ENCODE measurements around the gene KLF6.

DNA sequence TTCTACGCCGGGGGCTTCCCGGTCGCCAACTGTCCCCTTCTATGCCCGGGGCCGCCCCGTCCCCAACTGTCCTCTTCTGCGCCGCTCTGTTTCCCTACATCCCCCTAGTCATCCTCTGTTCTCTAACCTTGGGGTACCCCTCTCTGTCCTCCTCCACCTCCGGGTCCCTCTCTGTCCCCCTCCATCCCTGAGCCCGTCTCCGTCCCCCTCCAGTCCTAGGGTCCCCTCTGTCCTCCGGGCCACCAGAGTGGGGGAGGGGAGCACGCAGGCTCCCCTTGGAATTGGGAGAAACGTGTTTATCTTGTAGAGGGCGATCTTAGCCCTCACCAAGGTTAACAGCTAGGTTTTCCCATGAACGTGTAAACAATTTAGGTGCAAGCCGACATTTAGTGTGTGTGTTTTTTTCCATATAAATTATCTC, 852 bp upstream of the KLF6 start:
- no peak for TF ChIP-seq EZH2 (IDR thresholded peaks at IDR 0.05; ENCODE audit: borderline replicate concordance, insufficient read depth, low read depth, low read length, poor library complexity, severe bottlenecking)
- TF ChIP-seq, protein P1, sequence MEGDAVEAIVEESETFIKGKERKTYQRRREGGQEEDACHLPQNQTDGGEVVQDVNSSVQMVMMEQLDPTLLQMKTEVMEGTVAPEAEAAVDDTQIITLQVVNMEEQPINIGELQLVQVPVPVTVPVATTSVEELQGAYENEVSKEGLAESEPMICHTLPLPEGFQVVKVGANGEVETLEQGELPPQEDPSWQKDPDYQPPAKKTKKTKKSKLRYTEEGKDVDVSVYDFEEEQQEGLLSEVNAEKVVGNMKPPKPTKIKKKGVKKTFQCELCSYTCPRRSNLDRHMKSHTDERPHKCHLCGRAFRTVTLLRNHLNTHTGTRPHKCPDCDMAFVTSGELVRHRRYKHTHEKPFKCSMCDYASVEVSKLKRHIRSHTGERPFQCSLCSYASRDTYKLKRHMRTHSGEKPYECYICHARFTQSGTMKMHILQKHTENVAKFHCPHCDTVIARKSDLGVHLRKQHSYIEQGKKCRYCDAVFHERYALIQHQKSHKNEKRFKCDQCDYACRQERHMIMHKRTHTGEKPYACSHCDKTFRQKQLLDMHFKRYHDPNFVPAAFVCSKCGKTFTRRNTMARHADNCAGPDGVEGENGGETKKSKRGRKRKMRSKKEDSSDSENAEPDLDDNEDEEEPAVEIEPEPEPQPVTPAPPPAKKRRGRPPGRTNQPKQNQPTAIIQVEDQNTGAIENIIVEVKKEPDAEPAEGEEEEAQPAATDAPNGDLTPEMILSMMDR (IDR thresholded peaks at IDR 0.05) = no peak
